SU-DHL-6 (cell line): ENCODE measurements around the gene ITIH4.

Experiments used
- H2AFZ ChIP-seq: fragments of 200-600 bp; sonication (generic); 2 replicates; pipeline ENCODE4 v1.6.1; 2014; ENCODE audit warnings: low read depth, mild to moderate bottlenecking, moderate library complexity, mixed read lengths, antibody characterized with exemption, low read length; ENCODE audit not compliant: severe bottlenecking
- H3F3A ChIP-seq: fragments of 200-600 bp; shearing (Covaris generic); 2 replicates; pipeline ENCODE4 v1.6.0; 2016; ENCODE audit warnings: antibody characterized with exemption, mild to moderate bottlenecking; ENCODE audit not compliant: insufficient read depth
- H3K27ac ChIP-seq: fragments of 200-600 bp; sonication (generic); 2 replicates; pipeline ENCODE4 v1.5.1; 2016; ENCODE audit warnings: low read depth, mild to moderate bottlenecking, low read length, moderate library complexity, mixed read lengths
- H3K27me3 ChIP-seq: fragments of 200-600 bp; sonication (generic), shearing (Covaris generic); 2 replicates; pipeline ENCODE4 v1.6.0; 2014; ENCODE audit warnings: mild to moderate bottlenecking, low read length
- H3K36me3 ChIP-seq: fragments of 200-600 bp; sonication (generic); 2 replicates; pipeline ENCODE4 v1.6.1; 2014; ENCODE audit warnings: mild to moderate bottlenecking, low read length, mixed read lengths
- H3K4me2 ChIP-seq: fragments of 300-600, 200-600 bp; shearing (Covaris generic), sonication (generic); 2 replicates; pipeline ENCODE4 v1.6.0; 2014; ENCODE audit warnings: low read length, low read depth, mild to moderate bottlenecking; ENCODE audit not compliant: poor library complexity, severe bottlenecking
- H3K4me3 ChIP-seq: fragments of 200-600 bp; sonication (generic); 2 replicates; pipeline ENCODE4 v1.5.1; 2014; ENCODE audit warnings: antibody characterized with exemption, low read length, mild to moderate bottlenecking, mixed read lengths; ENCODE audit not compliant: insufficient read depth, poor library complexity, severe bottlenecking
- H3K79me2 ChIP-seq: fragments of 200-600 bp; sonication (generic); 2 replicates; pipeline ENCODE4 v1.6.1; 2014; ENCODE audit warnings: mild to moderate bottlenecking, low read length, moderate library complexity; ENCODE audit not compliant: insufficient read depth
- H3K9ac ChIP-seq: fragments of 200-600 bp; sonication (generic); 2 replicates; pipeline ENCODE4 v1.7.0; 2014; ENCODE audit warnings: mild to moderate bottlenecking, low read length
- H3K9me2 ChIP-seq: fragments of 200-600 bp; sonication (generic); replicated peaks from 2 replicates; pipeline ENCODE4 v1.6.1; 2014; ENCODE audit warnings: low read length; ENCODE audit not compliant: insufficient read depth
- H3K9me3 ChIP-seq: fragments of 200-600 bp; sonication (generic); 2 replicates; pipeline ENCODE4 v1.6.1; 2014; ENCODE audit warnings: low read length, mixed read lengths; ENCODE audit not compliant: insufficient read depth
- H4K20me1 ChIP-seq: fragments of 200-600 bp; sonication (generic); 2 replicates; pipeline ENCODE4 v1.6.1; 2014; ENCODE audit warnings: low read depth, mild to moderate bottlenecking, antibody characterized with exemption, low read length, moderate library complexity, mixed read lengths
- EZH2phosphoT487 ChIP-seq: fragments of 200-600 bp; sonication (generic), shearing (Covaris generic); conservative IDR thresholded peaks from 2 replicates; pipeline ENCODE4 v1.6.1; 2018; ENCODE audit warnings: mild to moderate bottlenecking, antibody characterized with exemption, low read length, moderate library complexity, mixed read lengths
- TF ChIP-seq, protein P1 (sequence below): fragments of 200-600 bp; sonication (generic); IDR thresholded peaks from one replicate; pipeline ENCODE4 v1.5.1; 2017; ENCODE audit warnings: antibody characterized with exemption, mild to moderate bottlenecking, low read length, moderate library complexity; ENCODE audit not compliant: insufficient read depth, poor library complexity, severe bottlenecking

ITIH4 gene

DNA sequence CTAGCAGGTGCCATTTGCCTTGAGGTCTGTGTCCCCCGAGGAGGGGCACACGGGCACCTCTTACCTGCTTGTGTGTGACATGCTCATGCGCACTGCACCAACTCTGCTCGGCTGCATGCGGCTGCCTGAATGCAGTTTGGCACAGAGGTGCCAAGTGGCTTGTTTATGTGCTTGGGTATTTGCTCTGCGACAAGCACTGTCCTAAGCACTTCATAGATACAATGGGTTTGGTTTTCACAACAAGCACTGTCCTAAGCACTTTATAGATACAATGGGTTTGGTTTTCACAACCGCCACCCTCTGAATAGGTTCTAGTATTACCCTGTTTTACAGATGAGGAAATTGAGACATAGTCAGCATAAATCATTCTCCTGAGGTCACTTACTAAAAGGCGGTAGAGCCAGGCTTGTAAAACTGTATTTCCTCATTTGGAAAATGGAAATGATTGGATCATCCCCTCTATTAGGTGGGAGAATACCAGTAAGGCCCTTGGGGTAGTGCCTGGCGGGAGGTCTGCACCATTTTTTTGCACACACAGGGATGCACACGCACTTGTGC is 487 bp downstream of the ITIH4 start:
- H3K27me3 ChIP-seq, result no peaks in the 10 kb centered on the region
- H3K27ac ChIP-seq, result no peak overlapping the region
- no peaks in the 10 kb centered on the region for H3K9me2 ChIP-seq
- H3K9me3 ChIP-seq, result no peaks in the 10 kb centered on the region
- no peaks in the 10 kb centered on the region for H3K79me2 ChIP-seq
- no peak overlapping the region for H3K4me3 ChIP-seq
- H3F3A ChIP-seq, result no peaks in the 10 kb centered on the region
- no peak overlapping the region for H2AFZ ChIP-seq
- no peak overlapping the region for H3K4me2 ChIP-seq
- no peak for TF ChIP-seq EZH2phosphoT487
- TF ChIP-seq, protein P1, sequence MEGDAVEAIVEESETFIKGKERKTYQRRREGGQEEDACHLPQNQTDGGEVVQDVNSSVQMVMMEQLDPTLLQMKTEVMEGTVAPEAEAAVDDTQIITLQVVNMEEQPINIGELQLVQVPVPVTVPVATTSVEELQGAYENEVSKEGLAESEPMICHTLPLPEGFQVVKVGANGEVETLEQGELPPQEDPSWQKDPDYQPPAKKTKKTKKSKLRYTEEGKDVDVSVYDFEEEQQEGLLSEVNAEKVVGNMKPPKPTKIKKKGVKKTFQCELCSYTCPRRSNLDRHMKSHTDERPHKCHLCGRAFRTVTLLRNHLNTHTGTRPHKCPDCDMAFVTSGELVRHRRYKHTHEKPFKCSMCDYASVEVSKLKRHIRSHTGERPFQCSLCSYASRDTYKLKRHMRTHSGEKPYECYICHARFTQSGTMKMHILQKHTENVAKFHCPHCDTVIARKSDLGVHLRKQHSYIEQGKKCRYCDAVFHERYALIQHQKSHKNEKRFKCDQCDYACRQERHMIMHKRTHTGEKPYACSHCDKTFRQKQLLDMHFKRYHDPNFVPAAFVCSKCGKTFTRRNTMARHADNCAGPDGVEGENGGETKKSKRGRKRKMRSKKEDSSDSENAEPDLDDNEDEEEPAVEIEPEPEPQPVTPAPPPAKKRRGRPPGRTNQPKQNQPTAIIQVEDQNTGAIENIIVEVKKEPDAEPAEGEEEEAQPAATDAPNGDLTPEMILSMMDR, result no peak
- no peak overlapping the region for H3K9ac ChIP-seq
- no peaks in the 10 kb centered on the region for H3K36me3 ChIP-seq
- H4K20me1 ChIP-seq, result no peaks in the 10 kb centered on the region

DNA sequence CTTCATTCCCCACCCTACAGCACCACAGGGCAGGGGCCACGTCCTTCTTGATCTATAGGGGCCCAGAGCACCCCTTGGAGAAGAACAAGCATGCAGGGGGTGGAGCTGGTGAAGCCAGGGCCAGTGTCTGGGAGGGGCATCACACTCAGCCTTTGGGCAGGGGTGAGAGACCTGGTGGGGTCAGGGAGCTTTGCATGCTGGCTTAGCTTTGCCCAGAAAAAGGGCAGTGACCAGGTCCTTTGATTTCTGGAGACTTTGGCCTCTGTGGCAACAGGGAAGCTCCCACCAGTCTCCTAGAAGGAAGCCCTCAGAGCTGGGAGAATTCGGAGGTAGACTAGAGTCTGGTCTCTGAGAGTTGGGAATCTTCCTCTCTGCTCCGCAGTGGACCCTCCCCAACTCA is 990 bp downstream of the ITIH4 start:
- TF ChIP-seq, protein P1, result no peak
- no peak for TF ChIP-seq EZH2phosphoT487
- Histone ChIP-seq H3F3A (no peaks in the 10 kb centered on the region), H3K4me2 (no peak overlapping the region), H3K79me2 (no peaks in the 10 kb centered on the region), H3K9me2 (no peaks in the 10 kb centered on the region), H3K9me3 (no peaks in the 10 kb centered on the region), H4K20me1 (no peaks in the 10 kb centered on the region), H3K4me3 (no peak overlapping the region), H3K27ac (no peak overlapping the region), H3K9ac (no peak overlapping the region), H2AFZ (no peak overlapping the region), H3K36me3 (no peaks in the 10 kb centered on the region), H3K27me3 (no peaks in the 10 kb centered on the region)

DNA sequence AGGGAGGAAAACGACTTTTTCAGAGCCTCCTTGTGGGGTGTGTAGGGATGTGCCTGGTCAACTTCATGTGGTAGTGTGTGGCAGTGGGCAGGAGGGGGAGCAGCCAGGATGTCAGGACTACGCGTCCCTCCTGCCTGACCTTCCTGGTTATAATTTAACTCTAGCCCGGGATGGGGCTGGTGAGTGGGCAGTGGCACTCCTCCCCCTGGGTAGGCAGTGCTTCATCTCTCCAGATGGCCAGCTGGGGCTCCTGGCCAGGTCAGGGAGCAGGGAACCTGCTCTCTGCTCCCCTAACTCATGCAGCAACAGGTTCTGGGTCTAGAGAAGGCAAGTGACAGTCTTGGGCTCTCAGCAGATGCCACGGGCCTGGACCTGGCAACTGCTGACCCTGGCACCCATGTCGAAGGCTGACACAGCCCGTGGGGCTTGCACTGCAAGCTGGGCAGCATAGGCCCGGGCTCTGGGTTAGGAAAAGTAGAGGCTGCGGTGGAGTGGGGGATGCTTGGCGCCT is 2.6 kb downstream of the ITIH4 start:
- Histone ChIP-seq H3K9me3 (no peaks in the 10 kb centered on the region), H4K20me1 (no peaks in the 10 kb centered on the region), H3K9me2 (no peaks in the 10 kb centered on the region), H3K79me2 (no peaks in the 10 kb centered on the region), H3K4me2 (no peak overlapping the region), H3K36me3 (no peaks in the 10 kb centered on the region), H3K4me3 (no peak overlapping the region), H3F3A (no peaks in the 10 kb centered on the region), H3K27me3 (no peaks in the 10 kb centered on the region), H3K9ac (no peak overlapping the region), H3K27ac (no peak overlapping the region), H2AFZ (no peak overlapping the region)
- TF ChIP-seq, protein P1, result no peak
- no peak for TF ChIP-seq EZH2phosphoT487
